LoVo (cell line): Measurements from ENCODE around the gene LMBR1L.
"Not testable (repeated sequence)": the region's sequence is repeated elsewhere in the genome, so short reads cannot be mapped to it uniquely, and the experiment has no call there.

Experiments
- DNase-seq: peaks from one replicate; pipeline ENCODE4 v3.0.0-alpha.2; 2016; ENCODE audit warnings: low spot score

LMBR1L gene

DNA sequence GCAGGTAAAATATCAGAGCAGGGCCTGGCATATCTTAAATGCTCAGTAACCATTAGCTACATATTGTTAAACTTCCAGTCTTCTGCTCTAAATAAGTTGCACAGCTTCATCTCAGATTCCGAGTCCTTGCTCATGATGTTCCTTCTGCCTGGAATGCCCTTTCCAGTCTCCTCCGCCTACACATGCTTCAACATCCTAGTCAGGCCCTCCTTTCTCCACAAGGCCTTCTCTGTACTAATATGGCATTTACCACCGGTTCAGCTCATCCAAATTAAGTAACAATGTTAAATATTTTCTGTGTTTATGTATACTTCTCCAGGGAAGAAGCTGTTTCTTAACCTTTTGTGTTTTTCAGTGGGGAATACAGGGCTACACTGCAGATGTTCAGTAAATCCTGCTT, 24.5 kb downstream of the LMBR1L start:
- DNase-seq, result no peak

DNA sequence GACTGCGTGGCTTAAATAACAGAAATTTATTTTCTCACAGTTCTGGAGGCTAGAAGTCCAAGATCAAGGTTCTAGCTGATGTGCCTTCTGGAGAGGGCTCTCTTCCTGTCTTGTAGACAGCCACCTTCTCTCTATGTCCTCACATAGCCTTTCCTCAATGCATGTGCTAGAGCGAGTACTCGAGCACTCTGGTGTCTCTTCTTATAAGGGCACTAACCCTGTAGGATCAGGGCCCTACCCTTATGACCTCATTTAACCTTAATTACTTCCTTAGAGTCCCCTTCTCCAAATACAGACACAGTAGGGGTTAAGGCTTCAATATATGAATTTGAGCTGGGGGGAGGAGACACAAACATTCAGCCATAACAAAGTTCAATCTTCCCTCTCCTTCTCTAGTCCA, 26.2 kb downstream of the LMBR1L start:
- no peak for DNase-seq

GRCh38 chr12:49079793-49080192, 30.9 kb downstream of the LMBR1L start:
- DNase-seq, result no peak

DNA sequence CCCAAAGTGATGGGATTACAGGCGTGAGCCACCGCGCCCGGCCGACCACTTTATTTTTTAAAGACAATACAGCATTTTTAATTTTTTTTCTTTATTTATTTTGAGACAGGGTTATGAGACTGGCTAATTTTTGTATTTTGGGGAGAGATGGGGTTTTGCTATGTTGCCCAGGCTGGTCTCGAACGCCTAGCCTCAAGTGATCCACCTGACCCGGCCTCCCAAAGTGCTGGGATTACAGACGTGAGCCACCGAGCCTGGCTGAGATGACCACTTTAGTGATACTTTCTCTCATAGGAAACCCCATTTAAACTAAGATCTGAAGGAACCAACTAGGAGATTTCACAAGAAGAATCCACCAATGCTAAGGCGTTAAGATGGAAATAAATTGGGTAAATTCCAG, 39.7 kb downstream of the LMBR1L start:
- no peak for DNase-seq

- DNase-seq, result peak; percentile 100
Observed at GRCh38 chr12:49069507-49070346, 40.9 kb downstream of the LMBR1L start, which contains the start of gene RHEBL1. TSS of gene RHEBL1 (minus strand) at chr12:49069979. CDS start at chr12:49069785, 194 bp downstream.

GRCh38 chr12:49068879-49069506, 41.7 kb downstream of the LMBR1L start:
- no peak for DNase-seq

- no peak for DNase-seq
Observed at GRCh38 chr12:49066120-49066519, 44.5 kb downstream of the LMBR1L start.

DNA sequence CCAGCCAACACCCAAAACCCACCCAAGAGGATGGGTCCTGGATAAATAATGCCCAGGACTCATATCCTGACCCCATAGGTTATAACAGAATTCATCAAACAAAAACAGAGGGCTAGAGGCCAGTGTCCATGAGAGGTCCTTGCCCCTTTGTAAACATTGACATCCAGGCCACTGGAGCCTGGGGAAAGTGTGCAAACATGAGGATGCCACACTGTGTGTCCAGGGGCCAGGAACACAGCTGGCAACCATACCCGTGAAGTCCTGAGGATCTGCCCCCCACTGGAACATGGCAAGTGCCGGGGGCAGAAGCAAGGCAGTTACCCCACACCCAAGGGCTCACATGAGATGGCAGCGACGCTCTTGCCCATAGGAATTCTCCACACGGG, 45.9 kb downstream of the LMBR1L start:
- no peak for DNase-seq

GRCh38 chr12:49061916-49062315, 48.7 kb downstream of the LMBR1L start:
- DNase-seq, result not testable (repeated sequence)

GRCh38 chr12:49061157-49061650, 49.4 kb downstream of the LMBR1L start:
- DNase-seq, result no peak

GRCh38 chr12:49060237-49061156, 50.1 kb downstream of the LMBR1L start, which contains the start of gene KMT2D:
TSS of gene KMT2D (minus strand) at chr12:49060794. CDS start at chr12:49055324, 5,470 bp downstream.
- peak; percentile 97 for DNase-seq

DNA sequence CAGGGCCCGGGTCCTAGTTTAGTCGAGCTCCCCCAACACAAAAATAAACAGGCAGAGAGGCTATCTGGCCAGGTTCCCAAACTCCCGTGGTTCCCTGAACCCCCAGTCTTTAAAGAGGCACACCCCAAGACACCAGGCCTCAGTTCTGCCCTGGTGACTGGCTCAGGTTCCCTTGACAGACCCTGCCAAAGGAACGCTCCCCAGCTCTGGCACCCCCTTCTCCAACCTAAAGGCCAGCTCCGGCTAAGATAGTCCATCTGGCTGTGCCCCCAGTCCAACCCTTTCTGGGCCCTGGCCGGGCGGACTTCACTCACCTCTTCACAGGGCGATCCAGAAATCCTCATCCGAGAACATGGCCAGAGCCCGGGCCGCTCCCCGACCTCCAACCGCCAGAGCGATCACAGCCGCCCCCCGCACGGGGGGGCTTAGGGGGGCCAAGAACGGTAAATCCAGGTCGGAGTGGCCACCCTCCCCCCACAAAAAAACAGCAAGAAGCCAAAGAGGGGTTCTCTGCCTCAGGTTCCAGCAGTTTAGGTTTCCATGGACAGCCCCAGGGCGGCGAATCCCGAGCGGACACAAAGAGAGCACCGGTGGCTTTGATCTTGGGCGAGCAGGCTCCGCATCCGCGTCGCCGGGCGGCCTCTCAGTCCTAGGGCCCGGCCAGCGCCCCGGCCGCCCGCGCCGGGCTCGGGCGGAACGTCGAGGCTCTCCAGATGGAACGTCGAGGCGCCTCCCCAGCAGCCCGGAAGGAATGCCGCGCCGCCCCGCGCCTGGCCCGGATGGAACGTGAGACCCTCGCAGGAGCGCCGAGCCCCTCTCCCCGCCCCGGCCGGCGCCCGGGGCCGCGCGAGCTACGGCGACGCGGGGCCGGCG, 51.1 kb downstream of the LMBR1L start:
- no peak for DNase-seq

DNA sequence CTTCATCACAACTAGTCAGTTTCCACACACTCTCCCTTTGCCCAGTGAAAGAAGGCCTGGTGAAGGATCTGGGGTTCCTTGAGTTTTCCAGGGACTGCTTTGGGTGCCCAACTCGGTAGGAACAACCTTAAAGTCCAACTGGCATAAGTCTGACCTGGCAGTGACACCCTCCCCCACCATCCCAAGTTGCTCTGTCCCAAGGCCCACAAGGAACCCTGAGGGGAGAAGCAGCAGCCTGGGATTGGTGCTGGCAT, 51.7 kb downstream of the LMBR1L start:
- no peak for DNase-seq

GRCh38 chr12:49058366-49059044, 52.1 kb downstream of the LMBR1L start:
- no peak for DNase-seq

GRCh38 chr12:49057888-49058287, 52.8 kb downstream of the LMBR1L start:
- no peak for DNase-seq

GRCh38 chr12:49055978-49056754, 54.5 kb downstream of the LMBR1L start:
- DNase-seq, result no peak

- DNase-seq, result no peak
Observed at GRCh38 chr12:49055092-49055491, 55.6 kb downstream of the LMBR1L start.

DNA sequence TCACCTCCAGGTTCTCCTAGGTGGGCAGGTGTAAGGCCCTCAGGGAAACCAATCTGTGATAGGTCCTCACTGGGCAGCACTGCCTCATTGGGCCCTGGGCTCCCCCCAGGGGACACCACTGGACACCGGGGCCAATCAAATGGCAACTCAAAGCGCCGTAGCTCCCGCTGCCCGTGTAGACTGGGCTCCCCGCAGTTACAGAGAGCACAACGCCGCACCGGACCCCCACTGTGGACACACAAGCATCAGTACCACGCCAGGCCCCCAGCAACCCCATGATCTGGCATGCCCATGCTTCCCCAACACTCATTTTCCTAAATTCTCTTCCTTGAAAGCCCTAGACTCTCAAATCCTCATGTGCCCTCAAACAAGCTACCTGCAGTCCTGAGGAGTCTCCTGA, 56.1 kb downstream of the LMBR1L start:
- no peak for DNase-seq

- DNase-seq, result no peak
Observed at GRCh38 chr12:49054096-49054495, 56.6 kb downstream of the LMBR1L start.
